GM23248 (cell line): Measurements from ENCODE around the gene PLCH1.

Experiments used
- EZH2 ChIP-seq: fragments of 200-600 bp; sonication (generic); IDR thresholded peaks from 2 replicates; pipeline ENCODE4 v1.6.1; 2018; ENCODE audit warnings: antibody characterized with exemption, mild to moderate bottlenecking; ENCODE audit not compliant: insufficient read depth, poor library complexity, severe bottlenecking
- EZH2phosphoT487 ChIP-seq: fragments of 200-600 bp; sonication (generic); IDR thresholded peaks from 2 replicates; pipeline ENCODE4 v1.6.1; 2018; ENCODE audit warnings: antibody characterized with exemption, moderate library complexity, mild to moderate bottlenecking, low read depth; ENCODE audit not compliant: insufficient read depth

DNA sequence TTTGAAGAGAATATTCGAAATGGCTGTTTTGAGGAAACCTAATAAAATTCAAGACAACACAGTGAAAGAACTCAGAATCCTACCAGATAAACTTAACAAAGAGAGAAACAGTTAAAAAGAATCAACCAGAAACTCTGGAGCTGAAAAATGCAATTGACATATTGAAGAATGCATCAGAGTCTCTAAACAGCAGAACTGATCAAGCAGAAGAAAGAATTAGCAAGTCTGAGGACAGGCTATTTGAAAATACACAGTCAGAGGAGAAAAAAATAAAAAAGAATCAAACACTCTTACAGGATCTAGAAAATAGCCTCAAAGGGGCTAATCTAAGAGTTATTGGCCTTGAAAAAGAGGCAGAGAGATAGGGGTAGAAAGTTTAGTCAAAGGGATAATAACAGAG is 47.7 kb upstream of the PLCH1 start:
- TF ChIP-seq EZH2phosphoT487 = no peak
- TF ChIP-seq EZH2 = no peak
